HepG2 (cell line): ENCODE data around the gene RTP1. TPM values are rescaled to one million over a fixed set of nuclear protein-coding genes. Genes with fewer than 3 reads are reported as not detected.

ENCODE experiments used
- ATAC-seq: fragments of 200-7000 bp; cut with Tn5 transposase; 3 replicates; pipeline ENCODE4 v1.9.1; 2020; ENCODE audit warnings: mild to moderate bottlenecking, moderate library complexity
- BruUV-seq: library from RNA; stranded (reverse); fragments of 400-500 nt; replicated peaks from 2 replicates; lab custom pipeline; 2021; lab: Mats Ljungman, UMichigan
- CTCF ChIA-PET: fragments of 300-600 bp; formaldehyde crosslinking; extraction: SDS; loops from one replicate; lab custom pipeline; 2021; ENCODE audit warnings: low total read pairs, inconsistent platforms, low intra/inter-chr PET ratio; lab: Yijun Ruan, JAX
- POLR2A ChIA-PET: fragments of 350-600 bp; sonication (Branson Sonifier 250); formaldehyde crosslinking; loops from one replicate; lab custom pipeline; 2020; ENCODE audit warnings: antibody characterized with exemption, inconsistent platforms; lab: Yijun Ruan, JAX
- DNase-seq: peaks from one replicate; pipeline ENCODE4 v3.0.0-alpha.2; 2015; ENCODE audit warnings: low spot score
- FAIRE-seq: peaks from 3 replicates; lab custom pipeline; 2011; peaks lifted over from hg19 to GRCh38; lab: Jason Lieb, UNC
- H2AFZ ChIP-seq: one replicate; pipeline ENCODE4 v1.6.1; 2011; ENCODE audit warnings: low read length, inconsistent platforms
- H3K27ac ChIP-seq: fragments of 300-600 bp; 3 replicates; pipeline ENCODE4 v1.8.0; 2011; ENCODE audit warnings: mixed run types, mild to moderate bottlenecking, mixed read lengths, low read length, inconsistent platforms; ENCODE audit not compliant: insufficient read depth; ENCODE audit errors: extremely low read length
- H3K27me3 ChIP-seq, 2 experiments: fragments of 200-600 bp in 1 of 2; 2 replicates in 1 of 2; 3 replicates in 1 of 2; pipeline versions ENCODE4 v1.6.0 to v1.8.0; 2011; ENCODE audit warnings: low read length in 2 of 2, mild to moderate bottlenecking in 2 of 2, moderate library complexity in 2 of 2, inconsistent platforms in 1 of 2; ENCODE audit not compliant: insufficient read depth in 2 of 2, control insufficient read depth in 1 of 2
- H3K36me3 ChIP-seq, 2 experiments: fragments of 200-600 bp in 1 of 2; replicated peaks in 1 of 2; 2 replicates in 1 of 2; 3 replicates in 1 of 2; pipeline versions ENCODE4 v1.5.1 to v1.8.0; 2011; ENCODE audit warnings: low read length in 2 of 2, inconsistent platforms in 1 of 2; ENCODE audit not compliant: insufficient read depth in 2 of 2, control insufficient read depth in 1 of 2
- H3K4me1 ChIP-seq: 2 replicates; pipeline ENCODE4 v1.5.1; 2012; ENCODE audit warnings: low read length, inconsistent platforms; ENCODE audit not compliant: insufficient read depth
- H3K4me2 ChIP-seq: 2 replicates; pipeline ENCODE4 v1.6.0; 2011; ENCODE audit warnings: low read depth, low read length, inconsistent platforms
- H3K4me3 ChIP-seq, 3 experiments: fragments of 200-600 bp in 1 of 3; sonication (generic), shearing (Covaris generic) in 1 of 3; replicated peaks in 1 of 3; 2 replicates each; pipeline ENCODE4 v1.5.1; 2011 to 2016; ENCODE audit warnings: low read length in 3 of 3, inconsistent platforms in 2 of 3, low read depth in 2 of 3, mild to moderate bottlenecking in 2 of 3, control low read depth in 1 of 3, mixed read lengths in 1 of 3; ENCODE audit not compliant: insufficient read depth in 1 of 3
- H3K79me2 ChIP-seq: one replicate; pipeline ENCODE4 v1.6.1; 2011; ENCODE audit warnings: low read length, inconsistent platforms; ENCODE audit not compliant: insufficient read depth
- H3K9ac ChIP-seq: 2 replicates; pipeline ENCODE4 v1.6.0; 2011; ENCODE audit warnings: mild to moderate bottlenecking, low read depth, low read length, inconsistent platforms; ENCODE audit not compliant: insufficient read depth
- H3K9me3 ChIP-seq: 2 replicates; pipeline ENCODE4 v1.5.1; 2012; ENCODE audit warnings: mild to moderate bottlenecking, low read length
- H4K20me1 ChIP-seq: 2 replicates; pipeline ENCODE4 v1.6.0; 2011; ENCODE audit warnings: inconsistent platforms, mild to moderate bottlenecking, low read length, moderate library complexity; ENCODE audit not compliant: insufficient read depth
- FOSL2 ChIP-seq: sonication (generic); formaldehyde crosslinking; IDR thresholded peaks from 2 replicates; pipeline ENCODE4 v1.4.0; 2020; ENCODE audit warnings: missing genetic modification reagents
- GABPA ChIP-seq, 2 experiments: IDR thresholded peaks; 2 replicates each; pipeline ENCODE4 v1.6.1; 2011 to 2016; ENCODE audit warnings: low read depth in 2 of 2, low read length in 1 of 2, missing biosample characterization in 1 of 2, missing genetic modification characterization in 1 of 2
- MED13 ChIP-seq: sonication (generic); formaldehyde crosslinking; IDR thresholded peaks from 2 replicates; pipeline ENCODE4 v1.5.0; 2020; ENCODE audit warnings: missing genetic modification reagents
- PHF8 ChIP-seq: sonication (generic); formaldehyde crosslinking; IDR thresholded peaks from 2 replicates; pipeline ENCODE4 v1.5.0; 2020; ENCODE audit warnings: missing genetic modification reagents
- SMAD1 ChIP-seq: sonication (generic); formaldehyde crosslinking; IDR thresholded peaks from 2 replicates; pipeline ENCODE4 v1.4.0; 2020; ENCODE audit warnings: missing genetic modification reagents, low read depth, mild to moderate bottlenecking, borderline replicate concordance
- ZNF136 ChIP-seq: sonication (generic); formaldehyde crosslinking; IDR thresholded peaks from 2 replicates; pipeline ENCODE4 v1.8.1; 2022; ENCODE audit warnings: low read depth, mild to moderate bottlenecking, moderate library complexity, missing genetic modification reagents
- ZNF430 ChIP-seq: sonication (generic); formaldehyde crosslinking; IDR thresholded peaks from 2 replicates; pipeline ENCODE4 v1.9.0; 2021; ENCODE audit warnings: mild to moderate bottlenecking, missing genetic modification reagents
- WGBS: methylation state at CpG from one replicate; pipeline ENCODE4 v1.1.6; 2017; ENCODE audit warnings: low lambda C conversion rate; 5-methylcytosine and 5-hydroxymethylcytosine counted together
- in situ Hi-C: cut with HindIII; loops from 2 replicates; pipeline ENCODE4 v1.10.0; 2017; ENCODE audit warnings: low pct_unique_long_range_greater_than_20kb; ENCODE audit not compliant: extremely low pct_ligation_motif_present
- intact Hi-C: fragments of 100-400 bp; cut with micrococcal nuclease; formaldehyde crosslinking; loops from one replicate; pipeline ENCODE4 v1.10.0; 2022; ENCODE audit not compliant: unreplicated experiment
- polyA plus RNA-seq, 8 experiments: library from polyadenylated mRNA; depleted of rRNA in 3 of 8; stranded (reverse) in 7 of 8; unstranded in 1 of 8; fragments of >200 nt; fragmentation: Illumina TruSeq in 4 of 8; extraction: Trizol in 4 of 8; gene quantifications; 2 replicates each; pipeline versions ENCODE4 v1.2.1 to v1.2.3, GENCODE V29; 2011 to 2016; ENCODE audit warnings: low read depth in 4 of 8, missing spikeins in 1 of 8, mixed read lengths in 1 of 8; ENCODE audit not compliant: insufficient read depth in 1 of 8
- total RNA-seq, 5 experiments: library from RNA; depleted of rRNA; stranded (reverse); fragments of >200 nt; fragmentation: Illumina TruSeq; extraction: Trizol; gene quantifications; 2 replicates each; pipeline ENCODE4 v1.2.3, GENCODE V29; 2016; ENCODE audit warnings: low read depth in 1 of 5
- TF ChIP-seq, protein P1 (sequence below): sonication (generic); formaldehyde crosslinking; IDR thresholded peaks from 2 replicates; pipeline ENCODE4 v1.4.0; 2020; ENCODE audit warnings: missing genetic modification reagents
- TF ChIP-seq, protein P2 (sequence below): sonication (generic); formaldehyde crosslinking; IDR thresholded peaks from 2 replicates; pipeline ENCODE4 v1.5.0; 2020; ENCODE audit warnings: mild to moderate bottlenecking, missing genetic modification reagents
- TF ChIP-seq, protein P3 (sequence below): sonication (generic); formaldehyde crosslinking; IDR thresholded peaks from 2 replicates; pipeline ENCODE4 v1.4.0; 2020; ENCODE audit warnings: missing genetic modification reagents

The RTP1 gene
- total and polyA plus RNA-seq, 2 of the 13 experiments (the other 11 are each of a cell fraction or from before 2014, with no cell fraction given): not detected

DNA sequence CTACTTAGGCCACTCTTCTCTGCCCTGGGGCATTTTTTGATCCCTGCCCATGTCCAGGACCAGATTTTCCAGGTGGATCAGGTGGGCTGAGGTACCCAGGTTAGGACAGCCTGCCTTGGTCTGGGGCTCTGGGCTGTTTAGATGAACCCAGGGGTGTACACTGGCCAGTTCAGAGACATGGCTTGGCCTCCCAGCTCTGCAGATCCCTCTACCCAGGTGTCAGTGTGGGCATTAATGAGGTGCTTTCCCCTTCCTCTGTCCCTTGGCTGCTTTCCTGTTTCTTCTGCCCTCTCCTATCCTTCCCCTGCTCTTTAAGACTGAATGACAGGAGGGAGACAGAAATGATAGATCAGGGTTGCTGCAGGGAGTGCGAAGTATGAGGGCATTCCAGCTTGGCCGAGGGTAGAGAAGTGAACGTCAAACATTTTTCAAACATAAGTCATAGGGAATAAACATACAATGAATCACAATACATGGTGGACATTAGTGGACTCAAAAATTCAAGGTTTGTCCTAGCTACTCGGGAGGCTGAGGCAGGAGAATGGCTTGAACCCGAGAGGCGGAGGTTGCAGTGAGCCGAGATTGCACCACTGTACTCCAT lies 30.5 kb downstream of the RTP1 start:
- in situ Hi-C loops (loop anchor here (5.0 kb wide), 1 partner anchor 65 kb away; the partner anchor contains the start of gene MASP1), intact Hi-C loops (no loop called here)
- Histone ChIP-seq H3K27ac (no peak overlapping the region), H4K20me1 (no peaks in the 10 kb centered on the region), H2AFZ (no peak overlapping the region), H3K4me2 (no peak overlapping the region), H3K9me3 (no peaks in the 10 kb centered on the region), H3K4me3 (no peak overlapping the region), H3K27me3 (no peaks in the 10 kb centered on the region), H3K9ac (no peak overlapping the region), H3K79me2 (no peaks in the 10 kb centered on the region), H3K4me1 (peaks cover 11% of the 10 kb centered on the region), H3K36me3 (no peaks in the 10 kb centered on the region)
- WGBS: 47% methylated on average over 7 of the region's 7 CpGs
- ATAC-seq (peak; percentile 16; the same call in 2 of the 3 replicates), DNase-seq (no peak), FAIRE-seq (no peak)
- no peak for TF ChIP-seq SMAD1 (CRISPR knock-in tag)
- TF ChIP-seq FOSL2 (CRISPR knock-in tag): 0 out of 2 replicates have a peak, but pooled peaks have one; percentile 16
- BruUV-seq: no TSS peak
- CTCF ChIA-PET: no interaction called here
- POLR2A ChIA-PET: no interaction called here

DNA sequence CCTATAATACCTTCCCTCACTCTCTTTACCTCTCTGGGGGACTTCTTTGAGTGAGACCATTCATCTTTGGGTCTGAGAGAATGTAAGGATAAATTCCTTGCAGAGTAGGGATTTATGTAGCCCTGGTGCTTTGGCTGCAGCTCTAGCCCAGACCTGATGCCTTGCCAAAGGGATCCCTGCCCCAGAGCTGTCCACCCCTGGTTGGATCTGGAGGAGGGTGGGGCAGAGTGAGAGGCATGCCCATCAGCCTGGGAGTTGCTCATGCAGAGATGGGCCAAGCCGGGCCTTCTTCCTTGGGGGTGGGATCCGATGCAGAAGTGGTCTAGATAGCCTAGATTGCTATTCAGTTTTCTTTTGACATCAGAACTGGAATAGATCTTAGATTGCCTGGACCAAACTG lies 31.5 kb downstream of the RTP1 start:
- Histone ChIP-seq H4K20me1 (no peaks in the 10 kb centered on the region), H3K27ac (no peak overlapping the region), H2AFZ (no peak overlapping the region), H3K4me3 (no peak overlapping the region), H3K36me3 (no peaks in the 10 kb centered on the region), H3K27me3 (no peaks in the 10 kb centered on the region), H3K4me2 (no peak overlapping the region), H3K9ac (no peak overlapping the region), H3K79me2 (no peaks in the 10 kb centered on the region), H3K9me3 (no peaks in the 10 kb centered on the region), H3K4me1 (peaks cover 1% of the 10 kb centered on the region; the same call in 1 of the 2 replicates)
- BruUV-seq: no TSS peak
- WGBS: 63% methylated on average over 2 of the region's 2 CpGs
- intact Hi-C loops (no loop called here), in situ Hi-C loops (loop anchor here (5.0 kb wide), 1 partner anchor 64 kb away; the partner anchor contains the start of gene MASP1)
- CTCF ChIA-PET: no interaction called here
- ATAC-seq: no peak
- no peak for FAIRE-seq
- POLR2A ChIA-PET: no interaction called here
- no peak for DNase-seq
- no peak for TF ChIP-seq MED13 (CRISPR knock-in tag)
- no peak for TF ChIP-seq ZNF430 (CRISPR knock-in tag)
- TF ChIP-seq, protein P1, sequence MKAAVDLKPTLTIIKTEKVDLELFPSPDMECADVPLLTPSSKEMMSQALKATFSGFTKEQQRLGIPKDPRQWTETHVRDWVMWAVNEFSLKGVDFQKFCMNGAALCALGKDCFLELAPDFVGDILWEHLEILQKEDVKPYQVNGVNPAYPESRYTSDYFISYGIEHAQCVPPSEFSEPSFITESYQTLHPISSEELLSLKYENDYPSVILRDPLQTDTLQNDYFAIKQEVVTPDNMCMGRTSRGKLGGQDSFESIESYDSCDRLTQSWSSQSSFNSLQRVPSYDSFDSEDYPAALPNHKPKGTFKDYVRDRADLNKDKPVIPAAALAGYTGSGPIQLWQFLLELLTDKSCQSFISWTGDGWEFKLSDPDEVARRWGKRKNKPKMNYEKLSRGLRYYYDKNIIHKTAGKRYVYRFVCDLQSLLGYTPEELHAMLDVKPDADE (CRISPR knock-in tag): no peak
- TF ChIP-seq, protein P2, sequence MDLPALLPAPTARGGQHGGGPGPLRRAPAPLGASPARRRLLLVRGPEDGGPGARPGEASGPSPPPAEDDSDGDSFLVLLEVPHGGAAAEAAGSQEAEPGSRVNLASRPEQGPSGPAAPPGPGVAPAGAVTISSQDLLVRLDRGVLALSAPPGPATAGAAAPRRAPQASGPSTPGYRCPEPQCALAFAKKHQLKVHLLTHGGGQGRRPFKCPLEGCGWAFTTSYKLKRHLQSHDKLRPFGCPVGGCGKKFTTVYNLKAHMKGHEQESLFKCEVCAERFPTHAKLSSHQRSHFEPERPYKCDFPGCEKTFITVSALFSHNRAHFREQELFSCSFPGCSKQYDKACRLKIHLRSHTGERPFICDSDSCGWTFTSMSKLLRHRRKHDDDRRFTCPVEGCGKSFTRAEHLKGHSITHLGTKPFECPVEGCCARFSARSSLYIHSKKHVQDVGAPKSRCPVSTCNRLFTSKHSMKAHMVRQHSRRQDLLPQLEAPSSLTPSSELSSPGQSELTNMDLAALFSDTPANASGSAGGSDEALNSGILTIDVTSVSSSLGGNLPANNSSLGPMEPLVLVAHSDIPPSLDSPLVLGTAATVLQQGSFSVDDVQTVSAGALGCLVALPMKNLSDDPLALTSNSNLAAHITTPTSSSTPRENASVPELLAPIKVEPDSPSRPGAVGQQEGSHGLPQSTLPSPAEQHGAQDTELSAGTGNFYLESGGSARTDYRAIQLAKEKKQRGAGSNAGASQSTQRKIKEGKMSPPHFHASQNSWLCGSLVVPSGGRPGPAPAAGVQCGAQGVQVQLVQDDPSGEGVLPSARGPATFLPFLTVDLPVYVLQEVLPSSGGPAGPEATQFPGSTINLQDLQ (CRISPR knock-in tag): no peak
- no peak for TF ChIP-seq GABPA (IDR thresholded peaks at IDR 0.05; ENCODE audit: low read depth, low read length)
- TF ChIP-seq GABPA (CRISPR knock-in tag; IDR thresholded peaks at IDR 0.05; ENCODE audit: low read depth): no peak
- TF ChIP-seq ZNF136 (CRISPR knock-in tag): no peak
- TF ChIP-seq, protein P3, sequence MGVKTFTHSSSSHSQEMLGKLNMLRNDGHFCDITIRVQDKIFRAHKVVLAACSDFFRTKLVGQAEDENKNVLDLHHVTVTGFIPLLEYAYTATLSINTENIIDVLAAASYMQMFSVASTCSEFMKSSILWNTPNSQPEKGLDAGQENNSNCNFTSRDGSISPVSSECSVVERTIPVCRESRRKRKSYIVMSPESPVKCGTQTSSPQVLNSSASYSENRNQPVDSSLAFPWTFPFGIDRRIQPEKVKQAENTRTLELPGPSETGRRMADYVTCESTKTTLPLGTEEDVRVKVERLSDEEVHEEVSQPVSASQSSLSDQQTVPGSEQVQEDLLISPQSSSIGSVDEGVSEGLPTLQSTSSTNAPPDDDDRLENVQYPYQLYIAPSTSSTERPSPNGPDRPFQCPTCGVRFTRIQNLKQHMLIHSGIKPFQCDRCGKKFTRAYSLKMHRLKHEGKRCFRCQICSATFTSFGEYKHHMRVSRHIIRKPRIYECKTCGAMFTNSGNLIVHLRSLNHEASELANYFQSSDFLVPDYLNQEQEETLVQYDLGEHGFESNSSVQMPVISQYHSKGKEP (CRISPR knock-in tag): no peak
- TF ChIP-seq PHF8 (CRISPR knock-in tag): no peak
